HL-60 (cell line): Measurements from ENCODE around the gene DTHD1.
A peak's percentile ranks its signal among the peaks of the same experiment; 100 is the strongest.

Experiments
- DNase-seq, 2 experiments: peaks; one replicate each; pipeline ENCODE4 v3.0.0-alpha.2; 2010 to 2020; ENCODE audit warnings: low read depth in 1 of 2, low spot score in 1 of 2
- H3K27ac ChIP-seq: fragments of 250-450 bp; sonication (Bioruptor Pico); replicated peaks from 2 replicates; pipeline ENCODE4 v1.5.1; 2020; ENCODE audit warnings: mild to moderate bottlenecking, moderate library complexity
- H3K27me3 ChIP-seq: fragments of 250-450 bp; sonication (Bioruptor Pico); 2 replicates; pipeline ENCODE4 v1.5.1; 2021; ENCODE audit warnings: mild to moderate bottlenecking, moderate library complexity; ENCODE audit not compliant: insufficient read depth, poor library complexity, severe bottlenecking
- H3K4me3 ChIP-seq: replicated peaks from 2 replicates; pipeline ENCODE4 v1.5.1; 2011; ENCODE audit warnings: mild to moderate bottlenecking, control low read depth, low read length; ENCODE audit not compliant: insufficient read depth
- GABPA ChIP-seq: IDR thresholded peaks from 2 replicates; pipeline ENCODE4 v1.6.1; 2012; ENCODE audit warnings: low read depth
- POLR2AphosphoS5 ChIP-seq: IDR thresholded peaks from 2 replicates; pipeline ENCODE4 v1.6.1; 2012; ENCODE audit warnings: low read depth
- SPI1 ChIP-seq: IDR thresholded peaks from 2 replicates; pipeline ENCODE4 v1.6.1; 2012; ENCODE audit warnings: low read depth, mild to moderate bottlenecking, borderline replicate concordance
- TF ChIP-seq, protein P1 (sequence below): IDR thresholded peaks from 2 replicates; pipeline ENCODE4 v1.6.1; 2012; ENCODE audit warnings: low read depth; ENCODE audit not compliant: insufficient replicate concordance
- TF ChIP-seq, protein P2 (sequence below): IDR thresholded peaks from one replicate; pipeline ENCODE4 v1.5.1; 2011; ENCODE audit warnings: low read length, control low read depth, inconsistent platforms; ENCODE audit not compliant: insufficient read depth

Gene DTHD1

DNA sequence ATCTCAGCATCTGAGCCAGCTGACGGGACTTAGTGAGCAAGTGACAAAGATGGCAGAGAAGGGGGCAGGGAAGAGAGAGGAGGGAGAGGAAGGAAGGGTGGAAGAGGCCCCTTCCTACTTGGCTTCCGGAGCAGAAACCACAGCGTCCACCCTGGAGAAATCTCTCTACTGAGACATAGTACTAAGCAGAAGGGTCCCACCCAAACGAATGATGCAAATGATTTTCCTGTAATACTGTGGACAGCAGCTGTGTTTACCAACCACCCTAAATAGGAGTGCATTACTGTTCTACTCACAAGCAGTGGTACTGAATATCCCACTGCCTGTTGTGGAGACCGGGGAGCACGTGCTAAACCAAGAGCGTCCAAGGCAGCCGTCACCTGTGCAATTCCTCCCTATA is 29.4 kb downstream of the DTHD1 start:
- TF ChIP-seq, protein P1, sequence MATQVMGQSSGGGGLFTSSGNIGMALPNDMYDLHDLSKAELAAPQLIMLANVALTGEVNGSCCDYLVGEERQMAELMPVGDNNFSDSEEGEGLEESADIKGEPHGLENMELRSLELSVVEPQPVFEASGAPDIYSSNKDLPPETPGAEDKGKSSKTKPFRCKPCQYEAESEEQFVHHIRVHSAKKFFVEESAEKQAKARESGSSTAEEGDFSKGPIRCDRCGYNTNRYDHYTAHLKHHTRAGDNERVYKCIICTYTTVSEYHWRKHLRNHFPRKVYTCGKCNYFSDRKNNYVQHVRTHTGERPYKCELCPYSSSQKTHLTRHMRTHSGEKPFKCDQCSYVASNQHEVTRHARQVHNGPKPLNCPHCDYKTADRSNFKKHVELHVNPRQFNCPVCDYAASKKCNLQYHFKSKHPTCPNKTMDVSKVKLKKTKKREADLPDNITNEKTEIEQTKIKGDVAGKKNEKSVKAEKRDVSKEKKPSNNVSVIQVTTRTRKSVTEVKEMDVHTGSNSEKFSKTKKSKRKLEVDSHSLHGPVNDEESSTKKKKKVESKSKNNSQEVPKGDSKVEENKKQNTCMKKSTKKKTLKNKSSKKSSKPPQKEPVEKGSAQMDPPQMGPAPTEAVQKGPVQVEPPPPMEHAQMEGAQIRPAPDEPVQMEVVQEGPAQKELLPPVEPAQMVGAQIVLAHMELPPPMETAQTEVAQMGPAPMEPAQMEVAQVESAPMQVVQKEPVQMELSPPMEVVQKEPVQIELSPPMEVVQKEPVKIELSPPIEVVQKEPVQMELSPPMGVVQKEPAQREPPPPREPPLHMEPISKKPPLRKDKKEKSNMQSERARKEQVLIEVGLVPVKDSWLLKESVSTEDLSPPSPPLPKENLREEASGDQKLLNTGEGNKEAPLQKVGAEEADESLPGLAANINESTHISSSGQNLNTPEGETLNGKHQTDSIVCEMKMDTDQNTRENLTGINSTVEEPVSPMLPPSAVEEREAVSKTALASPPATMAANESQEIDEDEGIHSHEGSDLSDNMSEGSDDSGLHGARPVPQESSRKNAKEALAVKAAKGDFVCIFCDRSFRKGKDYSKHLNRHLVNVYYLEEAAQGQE, result peak; percentile 81
- TF ChIP-seq GABPA (0 out of 2 replicates have a peak, but pooled peaks have one; percentile 33), POLR2AphosphoS5 (peak; percentile 88), SPI1 (peak; percentile 69; the same call in 1 of the 2 replicates)
- TF ChIP-seq, protein P2, sequence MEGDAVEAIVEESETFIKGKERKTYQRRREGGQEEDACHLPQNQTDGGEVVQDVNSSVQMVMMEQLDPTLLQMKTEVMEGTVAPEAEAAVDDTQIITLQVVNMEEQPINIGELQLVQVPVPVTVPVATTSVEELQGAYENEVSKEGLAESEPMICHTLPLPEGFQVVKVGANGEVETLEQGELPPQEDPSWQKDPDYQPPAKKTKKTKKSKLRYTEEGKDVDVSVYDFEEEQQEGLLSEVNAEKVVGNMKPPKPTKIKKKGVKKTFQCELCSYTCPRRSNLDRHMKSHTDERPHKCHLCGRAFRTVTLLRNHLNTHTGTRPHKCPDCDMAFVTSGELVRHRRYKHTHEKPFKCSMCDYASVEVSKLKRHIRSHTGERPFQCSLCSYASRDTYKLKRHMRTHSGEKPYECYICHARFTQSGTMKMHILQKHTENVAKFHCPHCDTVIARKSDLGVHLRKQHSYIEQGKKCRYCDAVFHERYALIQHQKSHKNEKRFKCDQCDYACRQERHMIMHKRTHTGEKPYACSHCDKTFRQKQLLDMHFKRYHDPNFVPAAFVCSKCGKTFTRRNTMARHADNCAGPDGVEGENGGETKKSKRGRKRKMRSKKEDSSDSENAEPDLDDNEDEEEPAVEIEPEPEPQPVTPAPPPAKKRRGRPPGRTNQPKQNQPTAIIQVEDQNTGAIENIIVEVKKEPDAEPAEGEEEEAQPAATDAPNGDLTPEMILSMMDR, result no peak
- no peaks in the 10 kb centered on the region for H3K27me3 ChIP-seq
- DNase-seq, result peak; percentile 75 to 95
- H3K4me3 ChIP-seq, result no peak overlapping the region
- peak overlapping the region; percentile 87 for H3K27ac ChIP-seq

GRCh38 chr4:36312511-36312910 is 31.1 kb downstream of the DTHD1 start:
- no peak for DNase-seq
- H3K27ac ChIP-seq, result peak overlapping the region; percentile 87
- TF ChIP-seq GABPA, result no peak
- TF ChIP-seq, protein P2, result no peak
- TF ChIP-seq POLR2AphosphoS5, result no peak
- TF ChIP-seq, protein P1, result no peak
- TF ChIP-seq SPI1, result no peak
- no peak overlapping the region for H3K4me3 ChIP-seq
- no peaks in the 10 kb centered on the region for H3K27me3 ChIP-seq

DNA sequence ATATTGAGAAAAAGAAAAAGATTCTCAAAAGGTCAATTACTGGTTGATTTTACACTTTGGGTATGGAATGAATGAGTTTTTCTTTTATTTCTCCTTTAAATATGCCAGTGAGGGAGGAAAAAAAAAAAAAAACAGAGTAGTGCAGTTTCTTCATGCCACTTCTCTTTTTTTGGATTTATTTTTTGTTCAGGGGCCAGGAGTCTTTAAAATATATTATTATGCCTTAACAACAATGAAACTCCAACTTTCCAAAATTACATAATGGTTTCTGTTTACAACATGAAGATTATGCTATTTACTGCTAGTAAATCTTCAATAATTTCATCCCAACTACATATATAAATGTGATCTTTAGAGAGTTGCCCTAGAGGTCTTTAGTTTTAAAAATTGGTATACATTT is 31.9 kb downstream of the DTHD1 start:
- DNase-seq, result no peak
- H3K27me3 ChIP-seq, result no peaks in the 10 kb centered on the region

More for the DNA sequence above, 31.9 kb downstream of the DTHD1 start:
- H3K27ac ChIP-seq, result peak overlapping the region; percentile 87
- TF ChIP-seq, protein P2, result no peak
- TF ChIP-seq SPI1, result peak; percentile 87
- no peak overlapping the region for H3K4me3 ChIP-seq
